Measurements from ENCODE around the gene TEK. TPM values are rescaled to one million over a fixed set of nuclear protein-coding genes. Genes with fewer than 3 reads are reported as not detected.

Gene TEK
- total RNA-seq: 1.3 and 1.6 TPM in 2 replicates
- long read RNA-seq, full-length matches to known transcripts: 1 of 12 reads
- long read RNA-seq, partial matches to known transcripts: 8 of 12 reads
- long read RNA-seq, other reads (novel, unspliced or antisense): 3 of 12 reads

DNA sequence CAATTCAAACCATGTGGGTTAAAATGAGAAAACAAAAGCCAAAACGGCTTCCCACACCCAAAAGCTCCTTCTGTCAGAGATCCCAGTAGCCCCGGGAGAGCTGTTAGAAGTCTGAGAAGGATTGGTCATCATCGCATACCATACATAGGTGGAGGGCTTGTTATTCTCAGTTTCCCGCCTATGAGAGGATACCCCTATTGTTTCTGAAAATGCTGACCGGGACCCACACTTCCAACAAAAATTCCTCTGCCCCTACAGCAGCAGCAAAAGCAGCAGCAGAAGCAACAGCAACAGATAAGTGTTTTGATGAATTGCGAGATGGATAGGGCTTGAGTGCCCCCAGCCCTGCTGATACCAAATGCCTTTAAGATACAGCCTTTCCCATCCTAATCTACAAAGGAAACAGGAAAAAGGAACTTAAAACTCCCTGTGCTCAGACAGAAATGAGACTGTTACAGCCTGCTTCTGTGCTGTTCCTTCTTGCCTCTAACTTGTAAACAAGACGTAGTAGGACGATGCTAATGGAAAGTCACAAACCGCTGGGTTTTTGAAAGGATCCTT is at the start of gene TEK:
Gene TEK, plus strand, starts transcription at position 245 of the 561 bp plus-strand sequence. CDS start 366 bp downstream, outside the sequence.
- peaks cover 17% of the 10 kb centered on the region for H3K4me1 Mint-ChIP-seq (ENCODE audit: unreplicated experiment)
- no peak for DNase-seq (ENCODE audit: extremely low spot score, unreplicated experiment)
- no peaks in the 10 kb centered on the region for H3K36me3 Mint-ChIP-seq (ENCODE audit: unreplicated experiment)
- H3K27ac Mint-ChIP-seq (ENCODE audit: unreplicated experiment): no peak within 1 kb of the TSS
- H3K27me3 Mint-ChIP-seq (ENCODE audit: unreplicated experiment): no peaks in the 10 kb centered on the region
- TF ChIP-seq, protein P1, sequence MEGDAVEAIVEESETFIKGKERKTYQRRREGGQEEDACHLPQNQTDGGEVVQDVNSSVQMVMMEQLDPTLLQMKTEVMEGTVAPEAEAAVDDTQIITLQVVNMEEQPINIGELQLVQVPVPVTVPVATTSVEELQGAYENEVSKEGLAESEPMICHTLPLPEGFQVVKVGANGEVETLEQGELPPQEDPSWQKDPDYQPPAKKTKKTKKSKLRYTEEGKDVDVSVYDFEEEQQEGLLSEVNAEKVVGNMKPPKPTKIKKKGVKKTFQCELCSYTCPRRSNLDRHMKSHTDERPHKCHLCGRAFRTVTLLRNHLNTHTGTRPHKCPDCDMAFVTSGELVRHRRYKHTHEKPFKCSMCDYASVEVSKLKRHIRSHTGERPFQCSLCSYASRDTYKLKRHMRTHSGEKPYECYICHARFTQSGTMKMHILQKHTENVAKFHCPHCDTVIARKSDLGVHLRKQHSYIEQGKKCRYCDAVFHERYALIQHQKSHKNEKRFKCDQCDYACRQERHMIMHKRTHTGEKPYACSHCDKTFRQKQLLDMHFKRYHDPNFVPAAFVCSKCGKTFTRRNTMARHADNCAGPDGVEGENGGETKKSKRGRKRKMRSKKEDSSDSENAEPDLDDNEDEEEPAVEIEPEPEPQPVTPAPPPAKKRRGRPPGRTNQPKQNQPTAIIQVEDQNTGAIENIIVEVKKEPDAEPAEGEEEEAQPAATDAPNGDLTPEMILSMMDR (IDR thresholded peaks at IDR 0.05): no peak
- H3K9me3 Mint-ChIP-seq (ENCODE audit: unreplicated experiment): peaks cover 4% of the 10 kb centered on the region
- no peak within 1 kb of the TSS for H3K4me3 Mint-ChIP-seq (ENCODE audit: unreplicated experiment)

- H3K27ac Mint-ChIP-seq (ENCODE audit: unreplicated experiment): no peak overlapping the region
- TF ChIP-seq, protein P1 (IDR thresholded peaks at IDR 0.05): no peak
- H3K36me3 Mint-ChIP-seq (ENCODE audit: unreplicated experiment): peaks cover 11% of the 10 kb centered on the region
- H3K27me3 Mint-ChIP-seq (ENCODE audit: unreplicated experiment): no peaks in the 10 kb centered on the region
- no peaks in the 10 kb centered on the region for H3K4me1 Mint-ChIP-seq (ENCODE audit: unreplicated experiment)
- H3K9me3 Mint-ChIP-seq (ENCODE audit: unreplicated experiment): no peaks in the 10 kb centered on the region
- DNase-seq (ENCODE audit: extremely low spot score, unreplicated experiment): no peak
- no peak overlapping the region for H3K4me3 Mint-ChIP-seq (ENCODE audit: unreplicated experiment)
These were observed 49.6 kb upstream of the TEK start for GRCh38 chr9:27059412-27059811.

- H3K27ac Mint-ChIP-seq (ENCODE audit: unreplicated experiment): no peak overlapping the region
- peaks cover 2% of the 10 kb centered on the region for H3K4me1 Mint-ChIP-seq (ENCODE audit: unreplicated experiment)
- no peaks in the 10 kb centered on the region for H3K27me3 Mint-ChIP-seq (ENCODE audit: unreplicated experiment)
- no peak for DNase-seq (ENCODE audit: extremely low spot score, unreplicated experiment)
- TF ChIP-seq, protein P1 (IDR thresholded peaks at IDR 0.05): no peak
- H3K36me3 Mint-ChIP-seq (ENCODE audit: unreplicated experiment): peaks cover 11% of the 10 kb centered on the region
- H3K4me3 Mint-ChIP-seq (ENCODE audit: unreplicated experiment): no peak overlapping the region
- H3K9me3 Mint-ChIP-seq (ENCODE audit: unreplicated experiment): no peaks in the 10 kb centered on the region
These were observed 49.1 kb upstream of the TEK start for GRCh38 chr9:27059907-27060306.

GRCh38 chr9:27065288-27065687 is 43.7 kb upstream of the TEK start:
- H3K27ac Mint-ChIP-seq (ENCODE audit: unreplicated experiment): no peak overlapping the region
- H3K27me3 Mint-ChIP-seq (ENCODE audit: unreplicated experiment): no peaks in the 10 kb centered on the region
- no peak for DNase-seq (ENCODE audit: extremely low spot score, unreplicated experiment)
- H3K4me1 Mint-ChIP-seq (ENCODE audit: unreplicated experiment): peaks cover 9% of the 10 kb centered on the region
- TF ChIP-seq, protein P1 (IDR thresholded peaks at IDR 0.05): no peak
- no peak overlapping the region for H3K4me3 Mint-ChIP-seq (ENCODE audit: unreplicated experiment)
- H3K9me3 Mint-ChIP-seq (ENCODE audit: unreplicated experiment): no peaks in the 10 kb centered on the region
- peaks cover 4% of the 10 kb centered on the region for H3K36me3 Mint-ChIP-seq (ENCODE audit: unreplicated experiment)

GRCh38 chr9:27073841-27074728 is 34.9 kb upstream of the TEK start:
- Mint-ChIP-seq H3K27ac (ENCODE audit: unreplicated experiment) (no peak overlapping the region), H3K9me3 (ENCODE audit: unreplicated experiment) (peaks cover 13% of the 10 kb centered on the region), H3K27me3 (ENCODE audit: unreplicated experiment) (no peaks in the 10 kb centered on the region), H3K36me3 (ENCODE audit: unreplicated experiment) (peaks cover 16% of the 10 kb centered on the region), H3K4me1 (ENCODE audit: unreplicated experiment) (no peaks in the 10 kb centered on the region), H3K4me3 (ENCODE audit: unreplicated experiment) (no peak overlapping the region)
- no peak for DNase-seq (ENCODE audit: extremely low spot score, unreplicated experiment)
- TF ChIP-seq, protein P1 (IDR thresholded peaks at IDR 0.05): no peak
